GM18517 (cell line): ENCODE results near the gene CANX.

ENCODE experiments used
- ATAC-seq: cut with Tn5 transposase; IDR thresholded peaks from one replicate; pipeline ENCODE4 v1.9.1; 2021; ENCODE audit warnings: mild to moderate bottlenecking, moderate library complexity; ENCODE audit not compliant: unreplicated experiment

CANX gene

GRCh38 chr5:179749857-179750508 lies 51.2 kb downstream of the CANX start:
- ATAC-seq = no peak

GRCh38 chr5:179753971-179754370 lies 55.2 kb downstream of the CANX start:
- ATAC-seq = no peak

GRCh38 chr5:179755022-179755421 lies 56.3 kb downstream of the CANX start:
- ATAC-seq = no peak

GRCh38 chr5:179758955-179759354 lies 60.2 kb downstream of the CANX start:
- ATAC-seq = no peak

- peak; percentile 45 for ATAC-seq
Measured at GRCh38 chr5:179759581-179760551, 61.1 kb downstream of the CANX start.

GRCh38 chr5:179762079-179762780 lies 63.5 kb downstream of the CANX start:
- no peak for ATAC-seq

- ATAC-seq = no peak
Measured at GRCh38 chr5:179762781-179763176, 64.0 kb downstream of the CANX start.

GRCh38 chr5:179763215-179763945 lies 64.6 kb downstream of the CANX start:
- no peak for ATAC-seq

GRCh38 chr5:179764056-179764455 lies 65.3 kb downstream of the CANX start:
- no peak for ATAC-seq

GRCh38 chr5:179765400-179765799 lies 66.6 kb downstream of the CANX start:
- no peak for ATAC-seq

- no peak for ATAC-seq
Measured at GRCh38 chr5:179766021-179766725, 67.4 kb downstream of the CANX start.

GRCh38 chr5:179766726-179767455 lies 68.1 kb downstream of the CANX start:
- ATAC-seq = no peak

GRCh38 chr5:179767496-179768100 lies 68.8 kb downstream of the CANX start:
- ATAC-seq = no peak

- ATAC-seq = no peak
Measured at GRCh38 chr5:179768326-179769085, 69.7 kb downstream of the CANX start.

GRCh38 chr5:179769271-179769670 lies 70.5 kb downstream of the CANX start:
- ATAC-seq = no peak

GRCh38 chr5:179769796-179770195 lies 71.0 kb downstream of the CANX start:
- no peak for ATAC-seq

- ATAC-seq = no peak
Measured at GRCh38 chr5:179771311-179771895, 72.6 kb downstream of the CANX start.

- no peak for ATAC-seq
Measured at GRCh38 chr5:179772351-179772750, 73.6 kb downstream of the CANX start.
